Left forelimb (tissue), 1 donor: ENCODE results near the gene LCNL1.
"Not testable (repeated sequence)": the region's sequence is repeated elsewhere in the genome, so short reads cannot be mapped to it uniquely, and the experiment has no call there.

Source experiments
- DNase-seq: peaks from one replicate; pipeline ENCODE4 v3.0.0-alpha.2; 2018; ENCODE audit warnings: low spot score

LCNL1 gene

GRCh38 chr9:137026384-137026783, 43.6 kb downstream of the LCNL1 start:
- DNase-seq: no peak

- DNase-seq: no peak
These were observed 44.0 kb downstream of the LCNL1 start for GRCh38 chr9:137026828-137027227.

GRCh38 chr9:137027369-137028262, 44.8 kb downstream of the LCNL1 start, which contains the start of gene ABCA2:
Gene ABCA2 (minus strand): TSS chr9:137028237. CDS start chr9:137028140, 97 bp downstream.
- no peak for DNase-seq

- DNase-seq: peak; percentile 77
These were observed 45.7 kb downstream of the LCNL1 start for GRCh38 chr9:137028263-137029057.

GRCh38 chr9:137029058-137029936, 46.5 kb downstream of the LCNL1 start:
- DNase-seq: peak; percentile 81

- no peak for DNase-seq
These were observed 47.2 kb downstream of the LCNL1 start for GRCh38 chr9:137030006-137030405.

GRCh38 chr9:137030538-137031527, 48.0 kb downstream of the LCNL1 start:
- DNase-seq: no peak

GRCh38 chr9:137031904-137032640, 49.3 kb downstream of the LCNL1 start, which contains the start of gene FUT7:
Gene FUT7 (minus strand): TSS chr9:137032088. CDS start chr9:137031991, 97 bp downstream.
- DNase-seq: no peak

- no peak for DNase-seq
These were observed 50.1 kb downstream of the LCNL1 start for GRCh38 chr9:137032858-137033257.

- not testable (repeated sequence) for DNase-seq
These were observed 50.7 kb downstream of the LCNL1 start for GRCh38 chr9:137033481-137033880.

- no peak for DNase-seq
These were observed 51.4 kb downstream of the LCNL1 start for GRCh38 chr9:137034039-137034708.

- DNase-seq: peak; percentile 88
These were observed 52.1 kb downstream of the LCNL1 start for GRCh38 chr9:137034709-137035506.
